ENCODE measurements around the gene ARID3B. TPM values are rescaled to one million over a fixed set of nuclear protein-coding genes. Genes with fewer than 3 reads are reported as not detected.
"Not testable (repeated sequence)": the region's sequence is repeated elsewhere in the genome, so short reads cannot be mapped to it uniquely, and the experiment has no call there.

Gene ARID3B
- total RNA-seq, 1 donor from 2014 or later, result 31.5 TPM

- H2AFZ ChIP-seq (replicated peaks), result no peak overlapping the region
Observed at GRCh38 chr15:74537736-74538135, 3.3 kb upstream of the ARID3B start.

GRCh38 chr15:74539521-74539920 lies 1.5 kb upstream of the ARID3B start:
- H2AFZ ChIP-seq (replicated peaks); H3K36me3 Mint-ChIP-seq; H3K27ac ChIP-seq; H3K9me3 Mint-ChIP-seq; H3K27ac Mint-ChIP-seq; H3K36me3 ChIP-seq; H3K9ac ChIP-seq; H3K27me3 Mint-ChIP-seq (ENCODE audit: insufficient read depth, low read depth); H3K9me3 ChIP-seq (ENCODE audit: low read depth); H3K27me3 ChIP-seq; DNase-seq (ENCODE audit: low spot score): not testable (repeated sequence)
- H3K4me2 ChIP-seq, result peak overlapping the region; percentile 98
- H3K79me2 ChIP-seq (ENCODE audit: low read depth), result peaks cover 51% of the 10 kb centered on the region
- H3F3A ChIP-seq (ENCODE audit: low read depth), result peaks cover 26% of the 10 kb centered on the region
- Mint-ChIP-seq H3K4me3 (peak overlapping the region; percentile 74), H3K4me1 (peaks cover 31% of the 10 kb centered on the region)
- H4K20me1 ChIP-seq (ENCODE audit: low read depth), result peaks cover 27% of the 10 kb centered on the region
- peak overlapping the region; percentile 91 for H3K4me3 ChIP-seq
- peaks cover 25% of the 10 kb centered on the region for H3K4me1 ChIP-seq

More at GRCh38 chr15:74537736-74538135, 3.3 kb upstream of the ARID3B start:
- H3K9me3 ChIP-seq (ENCODE audit: low read depth), result no peaks in the 10 kb centered on the region
- no peak overlapping the region for H3K4me3 Mint-ChIP-seq
- H3K27me3 Mint-ChIP-seq (ENCODE audit: insufficient read depth, low read depth), result peaks cover 2% of the 10 kb centered on the region
- H3K27me3 ChIP-seq, result no peaks in the 10 kb centered on the region
- H3K27ac ChIP-seq, result no peak overlapping the region
- no peaks in the 10 kb centered on the region for H3K36me3 ChIP-seq
- no peak overlapping the region for H3K27ac Mint-ChIP-seq
- DNase-seq (ENCODE audit: low spot score), result no peak
- peaks cover 21% of the 10 kb centered on the region for H3K4me1 Mint-ChIP-seq
- H3K4me3 ChIP-seq, result no peak overlapping the region
- H4K20me1 ChIP-seq (ENCODE audit: low read depth), result peaks cover 10% of the 10 kb centered on the region
- TF ChIP-seq CTCF (IDR thresholded peaks at IDR 0.05), result no peak
- TF ChIP-seq EZH2 (IDR thresholded peaks at IDR 0.05), result no peak
- no peak for TF ChIP-seq EZH2phosphoT487 (IDR thresholded peaks at IDR 0.05)
- no peak overlapping the region for H3K9ac ChIP-seq
- peaks cover 26% of the 10 kb centered on the region for H3F3A ChIP-seq (ENCODE audit: low read depth)
- peaks cover 33% of the 10 kb centered on the region for H3K79me2 ChIP-seq (ENCODE audit: low read depth)
- H3K9me3 Mint-ChIP-seq, result no peaks in the 10 kb centered on the region
- no peaks in the 10 kb centered on the region for H3K36me3 Mint-ChIP-seq
- peaks cover 15% of the 10 kb centered on the region for H3K4me1 ChIP-seq
- no peak overlapping the region for H3K4me2 ChIP-seq

GRCh38 chr15:74540161-74540760 lies 759 bp upstream of the ARID3B start:
- Mint-ChIP-seq H3K36me3 (peaks cover 1% of the 10 kb centered on the region), H3K4me3 (peak overlapping the region; percentile 91), H3K4me1 (peaks cover 33% of the 10 kb centered on the region), H3K27me3 (ENCODE audit: insufficient read depth, low read depth) (peaks cover 2% of the 10 kb centered on the region), H3K9me3 (no peaks in the 10 kb centered on the region), H3K27ac (peak overlapping the region; percentile 36)
- no peaks in the 10 kb centered on the region for H3K27me3 ChIP-seq
- H3K79me2 ChIP-seq (ENCODE audit: low read depth), result peaks cover 58% of the 10 kb centered on the region
- peak; percentile 33 for DNase-seq (ENCODE audit: low spot score)
- peaks cover 5% of the 10 kb centered on the region for H3K36me3 ChIP-seq
- H3F3A ChIP-seq (ENCODE audit: low read depth), result peaks cover 26% of the 10 kb centered on the region
- H4K20me1 ChIP-seq (ENCODE audit: low read depth), result peaks cover 34% of the 10 kb centered on the region
- H3K4me2 ChIP-seq, result peak overlapping the region; percentile 98
- H3K9ac ChIP-seq, result peak overlapping the region; percentile 72
- H3K4me3 ChIP-seq, result peak overlapping the region; percentile 91
- no peak for TF ChIP-seq EZH2 (IDR thresholded peaks at IDR 0.05)
- no peak for TF ChIP-seq CTCF (IDR thresholded peaks at IDR 0.05)
- TF ChIP-seq EZH2phosphoT487 (IDR thresholded peaks at IDR 0.05), result no peak
- H3K9me3 ChIP-seq (ENCODE audit: low read depth), result no peaks in the 10 kb centered on the region
- peak overlapping the region; percentile 52 for H2AFZ ChIP-seq (replicated peaks)
- peak overlapping the region; percentile 70 for H3K27ac ChIP-seq
- peaks cover 25% of the 10 kb centered on the region for H3K4me1 ChIP-seq

- H3K79me2 ChIP-seq (ENCODE audit: low read depth), result peaks cover 72% of the 10 kb centered on the region
- H3K4me3 Mint-ChIP-seq, result peak overlapping the region; percentile 97
- peak overlapping the region; percentile 57 for H3K27ac Mint-ChIP-seq
- H2AFZ ChIP-seq (replicated peaks), result peak overlapping the region; percentile 53
- peaks cover 26% of the 10 kb centered on the region for H3F3A ChIP-seq (ENCODE audit: low read depth)
- peaks cover 45% of the 10 kb centered on the region for H3K4me1 Mint-ChIP-seq
- H3K9me3 Mint-ChIP-seq, result no peaks in the 10 kb centered on the region
- peaks cover 9% of the 10 kb centered on the region for H3K36me3 Mint-ChIP-seq
- peak overlapping the region; percentile 83 for H3K27ac ChIP-seq
- no peaks in the 10 kb centered on the region for H3K9me3 ChIP-seq (ENCODE audit: low read depth)
- peak overlapping the region; percentile 93 for H3K4me3 ChIP-seq
- no peak for TF ChIP-seq EZH2phosphoT487 (IDR thresholded peaks at IDR 0.05)
- TF ChIP-seq EZH2 (IDR thresholded peaks at IDR 0.05), result no peak
- TF ChIP-seq CTCF (IDR thresholded peaks at IDR 0.05), result no peak
- H3K36me3 ChIP-seq, result peaks cover 6% of the 10 kb centered on the region
- H3K27me3 ChIP-seq, result no peaks in the 10 kb centered on the region
- H4K20me1 ChIP-seq (ENCODE audit: low read depth), result peaks cover 48% of the 10 kb centered on the region
- peak overlapping the region; percentile 69 for H3K9ac ChIP-seq
- DNase-seq (ENCODE audit: low spot score), result peak; percentile 61
- H3K4me1 ChIP-seq, result peaks cover 25% of the 10 kb centered on the region
- H3K27me3 Mint-ChIP-seq (ENCODE audit: insufficient read depth, low read depth), result peaks cover 2% of the 10 kb centered on the region
- H3K4me2 ChIP-seq, result peak overlapping the region; percentile 87
Observed at GRCh38 chr15:74541494-74542165, 610 bp downstream of the ARID3B start.
